Ishikawa (cell line): ENCODE results near the gene MYO1E.

Experiments
- CEBPB ChIP-seq: IDR thresholded peaks from 2 replicates; pipeline ENCODE4 v1.6.1; 2012
- RAD21 ChIP-seq: IDR thresholded peaks from 2 replicates; pipeline ENCODE4 v1.6.1; 2012; ENCODE audit warnings: low read depth
- REST ChIP-seq: IDR thresholded peaks from 2 replicates; pipeline ENCODE4 v1.6.1; 2012; ENCODE audit warnings: low read depth, mild to moderate bottlenecking
- TAF1 ChIP-seq: IDR thresholded peaks from 2 replicates; pipeline ENCODE4 v1.6.1; 2012; ENCODE audit warnings: low read depth, mild to moderate bottlenecking
- YY1 ChIP-seq: IDR thresholded peaks from 2 replicates; pipeline ENCODE4 v1.6.1; 2012; ENCODE audit warnings: low read depth

- TF ChIP-seq CEBPB (no peak), TAF1 (no peak), RAD21 (no peak), YY1 (no peak), REST (no peak)
Observed at GRCh38 chr15:59203657-59204056, 169.0 kb downstream of the MYO1E start.
